Renal pelvis (tissue), 4 donors: ENCODE measurements around the gene CAMTA1. TPM values are rescaled to one million over a fixed set of nuclear protein-coding genes. Genes with fewer than 3 reads are reported as not detected.

Experiments
- DNase-seq: peaks from one replicate; pipeline ENCODE4 v3.0.0-alpha.2; 2013
- polyA plus RNA-seq, 3 donors: library from polyadenylated mRNA; unstranded; fragments of 120-200 nt; gene quantifications; one replicate each; pipeline ENCODE4 v1.2.1, GENCODE V29; 2013; ENCODE audit not compliant: insufficient read length in 3 of 3

Gene CAMTA1
- polyA plus RNA-seq, 3 donors: 72.3 to 83.1 (median 76.0) TPM

DNA sequence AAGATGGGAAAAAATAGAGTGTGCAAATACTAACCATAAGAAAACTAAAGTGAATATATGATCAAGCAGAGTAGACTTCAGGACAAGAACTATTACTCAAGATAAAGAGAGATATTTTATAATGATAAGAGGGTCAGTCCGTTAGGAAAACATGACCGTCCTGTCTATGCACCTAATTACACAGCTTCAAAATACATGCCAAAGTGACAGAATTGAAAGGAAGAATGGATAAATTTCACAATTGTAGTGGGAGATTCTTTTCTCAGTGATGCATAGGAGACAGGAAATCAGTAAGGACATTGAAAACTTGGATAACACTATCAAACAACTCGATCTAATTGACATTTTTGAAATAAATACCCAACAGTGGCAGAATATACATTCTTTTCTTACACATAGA, 489.0 kb downstream of the CAMTA1 start:
- no peak for DNase-seq

DNA sequence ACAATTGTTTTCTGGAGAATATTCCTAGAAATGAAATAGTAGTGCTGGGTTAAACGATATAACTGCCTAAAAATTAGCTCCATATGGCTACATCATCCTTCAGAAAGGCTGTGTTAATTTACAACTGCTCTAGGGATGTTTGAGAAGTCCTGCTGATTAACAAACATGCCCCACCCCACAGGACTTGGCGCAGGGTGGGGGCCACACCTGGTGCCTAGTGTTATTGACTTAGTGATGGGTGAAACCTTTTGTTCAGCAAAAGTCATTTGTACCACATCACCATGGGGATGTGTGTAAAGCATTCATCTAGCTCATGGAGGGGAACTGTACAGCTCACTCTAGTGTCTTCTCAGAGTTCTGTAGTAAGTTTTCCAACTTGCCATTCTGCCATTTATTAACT, 492.8 kb downstream of the CAMTA1 start:
- DNase-seq: no peak

DNA sequence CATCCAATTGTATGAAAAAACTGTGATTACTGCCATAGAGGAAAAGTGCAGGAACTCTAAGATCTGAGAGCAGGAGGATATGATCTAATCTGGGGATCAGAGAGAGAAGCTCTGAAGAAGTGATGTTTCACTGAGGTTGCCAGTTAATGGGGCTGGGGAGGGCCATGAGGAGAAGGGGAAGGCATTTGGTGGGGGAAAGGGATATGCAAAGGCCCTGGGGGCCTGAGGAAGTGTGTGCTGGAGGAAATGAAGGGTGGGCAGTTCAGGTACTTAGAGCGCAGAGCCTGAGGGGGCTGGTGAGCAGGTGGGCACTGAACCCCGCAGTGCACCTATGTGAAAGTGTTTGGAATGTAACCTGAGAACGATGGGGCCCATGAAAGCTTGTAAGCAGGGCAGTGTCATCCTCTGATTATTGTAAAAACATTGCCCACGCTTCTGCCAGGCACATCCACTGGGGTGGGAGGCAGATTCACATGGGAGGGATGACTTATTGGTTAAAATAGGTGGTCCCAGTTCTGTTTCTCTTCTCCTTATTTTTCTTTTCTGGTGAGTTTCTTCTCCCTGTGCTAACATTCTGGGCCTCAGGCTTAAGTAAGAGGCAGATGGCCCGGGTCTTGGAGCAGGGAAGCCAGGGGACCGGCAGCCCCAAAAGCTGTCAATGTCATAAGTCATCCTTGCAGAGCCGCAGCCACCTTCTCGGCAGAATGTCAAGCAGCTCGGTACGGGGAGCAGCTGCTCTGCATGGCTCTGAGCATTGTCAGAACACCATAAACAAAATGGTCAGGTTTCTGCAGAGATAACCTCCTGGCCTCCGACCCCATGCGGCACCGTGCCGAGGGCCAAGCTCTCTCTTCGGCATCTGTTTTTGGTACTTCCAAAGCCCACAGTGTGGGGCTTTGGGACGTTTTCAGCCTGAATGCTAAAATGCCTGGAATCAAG, 493.8 kb downstream of the CAMTA1 start:
- no peak for DNase-seq

DNA sequence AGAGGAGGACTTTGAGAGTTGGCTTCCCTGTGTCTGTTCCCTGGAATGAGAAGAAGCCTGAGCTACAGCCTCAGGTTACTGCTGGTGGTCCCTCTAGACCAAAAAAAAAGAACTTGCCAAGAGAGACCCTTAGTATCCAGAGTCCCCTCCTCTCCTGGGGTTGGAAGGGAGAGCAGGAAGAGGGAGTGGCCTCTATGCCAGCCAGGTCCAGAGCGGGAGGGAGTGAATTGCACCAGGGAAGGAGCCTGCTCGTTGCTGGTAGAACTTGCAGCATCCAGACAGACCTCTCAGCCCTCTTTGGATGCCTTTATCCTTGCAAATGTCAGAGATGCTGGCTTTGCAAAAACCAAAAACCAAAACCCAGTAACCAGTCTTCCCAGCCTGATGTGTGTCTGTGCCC, 494.5 kb downstream of the CAMTA1 start:
- DNase-seq: no peak

DNA sequence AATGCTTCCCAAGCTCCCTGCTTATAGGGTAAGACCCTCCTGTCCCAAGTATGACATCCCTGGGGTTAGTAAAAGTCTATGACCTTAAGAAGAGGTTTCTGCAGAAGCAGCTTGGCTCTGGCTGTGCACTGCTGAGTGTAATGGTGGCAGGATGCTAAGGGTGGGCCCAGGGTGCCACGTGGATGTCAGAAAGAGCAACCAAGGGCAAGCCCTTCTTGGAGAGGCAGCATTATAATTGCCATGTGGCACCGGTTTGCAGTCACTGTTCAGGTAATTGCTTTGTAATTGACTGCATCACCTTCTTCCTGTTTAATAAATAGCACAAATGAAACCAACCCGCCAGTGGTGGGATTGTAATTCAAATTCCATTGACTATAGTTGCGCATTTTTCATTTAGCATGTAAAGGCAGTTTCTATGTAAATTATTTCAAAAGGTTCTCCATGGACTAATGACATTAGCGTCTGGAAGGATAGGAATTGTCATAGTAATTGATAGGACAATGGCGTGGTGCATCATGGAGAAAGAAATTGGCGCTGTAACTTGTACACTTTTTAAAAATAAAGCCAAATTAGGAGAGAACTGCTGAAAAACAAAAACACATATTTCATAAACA, 495.2 kb downstream of the CAMTA1 start:
- no peak for DNase-seq

DNA sequence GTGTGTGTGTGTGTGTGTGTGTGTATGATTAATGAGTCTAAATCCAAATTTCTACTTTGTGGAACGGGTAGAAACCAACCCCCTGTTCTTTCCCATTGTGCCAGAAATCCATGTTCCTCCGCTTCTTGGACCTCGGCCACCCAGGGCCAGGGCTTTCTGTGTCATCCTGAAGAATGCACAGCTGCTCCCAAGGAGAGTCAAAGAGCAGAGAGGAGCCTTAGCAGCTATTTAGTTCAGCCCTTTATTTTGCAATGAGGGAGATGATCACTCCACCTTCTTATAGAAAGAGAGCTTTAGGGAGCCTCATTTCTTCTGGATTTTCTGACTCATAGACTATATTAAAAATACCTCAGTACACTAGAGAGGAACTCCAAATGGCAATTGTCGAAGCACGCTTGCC, 496.6 kb downstream of the CAMTA1 start:
- DNase-seq: no peak

DNA sequence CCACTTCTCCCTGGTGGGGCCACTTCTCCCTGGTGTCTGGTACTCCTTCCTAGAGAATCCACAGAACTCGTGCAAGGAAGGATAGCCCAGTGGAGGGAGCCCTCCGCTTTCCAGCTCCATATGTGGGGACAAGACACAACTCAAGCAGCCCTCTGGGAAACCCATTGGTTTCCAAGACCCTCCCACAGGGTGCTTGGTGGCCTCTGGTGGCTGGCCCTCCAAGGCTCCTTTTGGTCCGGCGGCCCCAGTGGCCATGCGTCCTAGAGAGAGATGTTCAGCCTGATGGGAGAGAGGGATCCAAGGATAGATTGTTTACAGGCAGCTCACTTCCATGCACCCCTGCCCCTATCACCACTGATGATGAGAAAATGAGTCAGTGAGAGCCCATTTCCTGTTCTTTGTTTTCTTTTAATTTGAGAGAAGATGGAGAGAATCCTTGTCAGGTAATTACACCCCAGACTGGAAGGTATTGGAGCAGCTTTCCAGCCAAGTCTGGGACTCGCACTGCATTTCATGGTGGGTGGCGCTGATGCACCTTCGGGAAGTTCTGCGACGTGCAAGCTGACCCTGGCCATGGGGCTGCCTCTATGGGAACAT, 499.7 kb downstream of the CAMTA1 start:
- DNase-seq: no peak

DNA sequence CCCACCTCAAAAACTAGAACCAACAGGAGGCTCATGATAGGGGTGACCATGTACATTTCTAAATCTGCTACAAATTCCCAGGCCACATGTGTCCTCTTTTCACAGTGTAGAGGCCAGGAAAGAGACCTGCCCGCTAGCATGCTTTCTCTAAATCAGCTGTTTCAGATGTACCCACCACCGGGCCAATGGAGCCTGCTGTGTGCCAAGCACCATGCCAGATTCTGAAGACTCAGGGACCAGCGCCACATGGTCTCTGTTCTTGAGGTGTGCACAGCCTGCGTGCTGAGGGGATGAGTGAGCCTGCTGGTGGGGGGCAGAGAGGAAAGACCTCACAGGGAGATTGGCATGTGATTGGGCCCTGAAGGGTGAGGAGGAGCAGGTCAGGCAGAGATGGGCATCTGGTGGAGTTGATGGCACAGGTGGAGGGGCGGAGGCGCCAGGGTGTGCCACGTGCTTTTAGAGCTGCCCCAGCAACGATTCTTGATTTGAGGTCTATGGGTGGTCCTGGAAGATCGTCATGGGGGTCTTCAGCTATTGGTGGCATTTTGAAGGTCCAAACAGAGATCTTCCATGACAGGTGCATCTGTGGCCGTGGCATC, 500.7 kb downstream of the CAMTA1 start:
- no peak for DNase-seq

DNA sequence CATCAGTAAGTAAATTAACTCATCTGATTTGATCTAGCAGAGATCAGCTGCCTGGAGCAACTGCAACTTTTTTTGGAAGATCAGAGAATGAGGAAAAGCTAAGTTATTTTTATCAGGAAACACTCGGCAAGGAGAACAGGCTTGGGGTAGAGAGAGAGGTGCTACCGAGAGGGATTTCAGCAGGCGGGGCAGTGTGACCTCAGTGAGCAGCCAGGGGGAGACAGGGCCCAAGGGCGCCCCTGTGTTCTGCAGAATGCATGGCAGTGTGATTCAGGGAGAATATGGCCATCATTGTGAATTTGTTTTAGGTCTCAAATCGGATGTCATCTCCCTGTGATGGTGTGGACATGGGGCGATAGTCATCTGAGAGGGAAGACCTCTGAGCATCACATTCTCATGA, 501.8 kb downstream of the CAMTA1 start:
- DNase-seq: no peak

DNA sequence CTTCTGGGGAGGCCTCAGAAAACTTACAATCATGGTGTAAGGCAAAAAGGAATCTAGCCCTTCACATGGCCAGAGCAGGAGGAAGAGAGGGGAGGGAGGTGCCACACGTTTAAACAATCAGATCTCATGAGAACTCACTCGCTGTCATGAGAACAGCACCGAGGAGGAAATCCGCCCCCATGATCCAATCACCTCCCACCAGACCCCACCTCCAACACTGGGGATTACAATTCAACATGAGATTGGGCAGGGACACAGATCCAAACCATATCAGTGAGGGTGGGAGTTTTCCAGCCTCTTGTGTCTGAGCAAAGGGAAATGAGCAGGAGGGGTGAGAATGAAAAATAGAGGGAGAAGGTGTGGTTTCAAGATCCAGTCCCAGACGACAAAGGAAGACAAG, 503.7 kb downstream of the CAMTA1 start:
- DNase-seq: no peak

DNA sequence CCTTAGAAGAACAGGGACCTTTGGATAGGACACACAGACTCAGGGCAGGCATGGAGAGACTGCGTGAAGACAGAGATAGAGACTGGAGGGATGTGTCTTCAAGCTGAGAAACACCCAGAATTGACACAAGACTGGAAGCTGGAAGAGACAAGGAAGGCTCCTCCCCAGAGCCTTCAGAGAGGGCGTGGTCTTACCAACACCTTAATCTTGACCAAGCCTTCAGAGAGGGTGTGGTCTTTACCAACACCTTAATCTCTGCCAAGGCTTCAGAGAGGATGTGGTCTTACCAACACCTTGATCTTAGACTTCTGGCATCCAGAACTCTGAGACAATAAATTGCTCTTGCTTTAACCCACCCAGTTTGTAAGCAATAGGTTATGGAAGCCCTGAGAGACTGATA, 504.4 kb downstream of the CAMTA1 start:
- no peak for DNase-seq

DNA sequence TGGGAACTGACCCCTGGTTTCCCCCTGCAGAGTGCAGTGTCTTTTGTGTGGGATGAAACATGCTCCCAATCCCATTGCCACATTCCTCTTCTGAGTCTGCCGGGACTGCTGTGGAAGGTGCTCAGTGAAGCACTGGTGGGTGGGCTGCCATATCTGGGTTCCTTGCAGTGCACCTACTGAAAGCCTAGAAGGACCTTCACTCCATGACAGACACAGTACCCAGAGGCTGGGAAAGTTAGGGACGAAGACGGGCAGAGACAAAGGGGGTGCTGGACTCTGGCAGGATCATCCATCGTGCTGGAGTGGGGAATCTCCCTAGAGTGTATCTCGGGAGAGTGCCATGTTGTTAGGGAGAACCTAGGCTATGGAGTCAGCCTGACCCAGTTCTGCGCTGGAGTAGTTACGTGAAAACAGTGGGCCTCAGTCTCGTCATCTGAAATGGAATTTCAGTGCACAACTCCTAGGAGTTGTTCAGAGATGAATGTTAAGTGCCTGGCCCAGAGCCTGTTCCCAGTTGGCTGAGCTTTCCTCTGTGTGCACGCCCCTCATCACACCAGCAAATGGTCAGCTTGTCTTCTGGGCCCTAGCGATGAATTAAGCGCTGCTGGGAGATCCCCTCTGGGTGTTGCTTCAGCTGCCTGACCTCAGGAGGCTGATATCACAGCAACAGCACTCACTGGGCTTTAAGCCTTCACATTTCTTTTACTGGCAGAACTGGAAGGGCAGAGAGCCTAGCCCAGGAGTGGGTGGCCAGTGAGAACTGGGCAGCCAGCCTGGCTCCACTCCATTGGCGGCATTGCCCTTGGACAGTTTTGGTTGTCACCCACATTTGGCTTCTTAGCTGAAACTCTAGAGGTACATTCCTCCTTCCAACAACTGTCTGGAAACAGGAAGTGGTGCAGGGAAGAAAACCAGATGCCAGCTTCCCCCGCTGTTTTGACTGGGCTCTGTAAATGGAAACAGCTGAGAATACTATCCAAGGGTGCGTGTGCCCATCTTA, 506.0 kb downstream of the CAMTA1 start:
- DNase-seq: no peak

DNA sequence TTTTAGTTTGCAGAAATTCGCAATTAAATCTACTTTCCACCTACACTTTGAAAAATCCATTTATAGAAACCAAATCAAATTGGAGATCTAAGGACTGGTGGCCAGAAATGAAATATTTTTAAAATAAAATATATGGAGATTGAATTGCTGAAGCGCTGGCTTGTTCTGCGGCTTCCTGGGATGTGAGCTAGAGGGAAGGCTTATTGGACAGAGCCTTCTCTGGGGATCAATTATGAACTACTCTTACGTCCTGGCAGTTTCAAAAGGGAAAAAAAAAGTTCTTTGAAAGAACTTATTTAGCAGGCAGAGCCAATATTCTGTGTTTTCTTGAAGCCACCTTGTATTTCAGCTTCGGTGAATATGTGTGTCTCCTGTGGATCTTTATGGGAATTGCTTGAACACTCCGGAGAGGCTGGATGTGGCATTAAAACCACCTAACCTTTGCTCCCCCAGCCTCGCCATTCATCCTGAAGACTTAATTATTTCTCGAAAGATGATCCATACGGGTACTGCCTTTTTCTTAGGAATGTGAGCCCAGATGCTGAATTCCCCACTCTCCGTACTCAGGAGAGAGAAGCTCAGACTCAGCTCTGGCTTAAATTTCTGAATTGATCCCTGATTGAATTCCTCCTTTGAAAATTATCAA, 506.9 kb downstream of the CAMTA1 start:
- no peak for DNase-seq

DNA sequence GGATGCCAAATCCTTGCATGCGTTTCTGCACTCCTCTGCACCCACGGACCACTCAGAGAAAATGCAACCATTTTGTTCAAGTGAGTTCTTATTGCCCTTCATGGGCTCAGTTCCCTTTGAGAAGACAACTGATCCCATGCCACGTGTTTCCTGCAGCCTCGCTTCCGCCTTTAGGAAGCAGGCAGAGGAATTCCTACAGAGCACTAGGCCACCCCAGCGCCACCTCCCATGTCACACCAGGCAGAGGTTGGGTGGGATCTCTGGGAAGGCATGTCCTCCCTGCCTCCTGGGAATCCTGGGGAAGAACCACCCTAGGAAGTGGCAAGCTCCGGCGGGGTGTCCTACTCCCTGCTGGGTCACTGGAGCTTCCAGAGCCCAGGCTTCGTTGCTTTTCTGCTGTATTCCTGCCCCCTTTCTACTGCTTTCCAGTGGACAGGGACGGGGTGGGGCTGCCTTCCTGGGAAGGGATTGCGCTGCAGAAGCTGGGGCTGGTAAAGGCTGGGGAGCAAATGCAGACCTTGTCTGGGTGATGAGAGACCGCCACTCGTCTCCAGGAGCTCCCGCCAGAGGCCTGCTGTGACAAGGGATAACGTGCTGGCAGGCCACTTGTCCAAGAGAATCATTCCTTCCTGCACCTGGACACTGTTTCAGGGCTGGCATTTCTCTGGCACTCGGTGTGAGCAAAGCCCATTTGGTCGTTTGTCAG, 507.6 kb downstream of the CAMTA1 start:
- no peak for DNase-seq

DNA sequence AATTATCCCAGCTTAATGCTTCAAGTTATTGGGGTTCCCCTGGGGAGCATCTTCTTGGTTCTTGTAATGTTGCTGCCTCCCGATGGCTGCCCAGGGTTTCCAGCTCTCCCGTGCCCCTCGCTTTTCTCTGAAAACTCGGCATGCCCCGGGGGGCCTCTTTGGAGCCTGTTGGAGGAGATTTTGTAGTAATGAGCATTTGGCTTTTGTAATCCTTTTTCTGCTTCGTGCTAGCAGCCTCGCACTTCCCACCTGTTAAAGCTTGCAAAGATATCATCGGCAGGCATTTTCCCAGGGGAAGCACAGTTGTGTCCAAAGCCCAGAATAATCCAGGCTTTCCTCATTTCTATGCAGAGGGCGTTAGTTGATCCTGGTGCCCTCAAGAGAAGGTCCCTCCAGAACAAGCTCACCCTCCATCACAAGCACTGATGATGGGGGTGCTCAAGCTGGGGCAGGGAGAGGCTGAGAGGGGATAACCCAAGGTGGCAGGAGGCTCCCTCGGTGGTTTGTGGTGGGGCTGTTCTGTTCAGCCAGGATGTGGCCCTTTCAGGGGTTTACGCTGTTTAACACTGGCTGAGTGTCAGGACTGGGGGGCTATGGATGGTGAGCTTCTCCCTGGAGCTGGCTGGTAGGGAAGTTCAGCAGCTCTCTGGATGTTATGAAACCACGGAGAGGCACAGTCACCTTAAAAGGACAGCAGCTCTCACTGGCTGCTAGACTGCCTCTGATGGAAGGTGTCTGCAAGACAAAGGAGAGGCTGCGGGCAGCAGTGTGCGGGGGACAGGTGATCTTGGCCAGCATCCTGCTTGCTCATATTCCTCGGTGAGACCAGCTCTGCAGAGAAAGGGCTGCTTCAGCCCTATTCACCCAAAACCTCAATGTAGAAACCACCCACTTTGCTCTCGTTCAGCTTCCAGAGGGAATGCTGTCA, 508.7 kb downstream of the CAMTA1 start:
- DNase-seq: no peak

DNA sequence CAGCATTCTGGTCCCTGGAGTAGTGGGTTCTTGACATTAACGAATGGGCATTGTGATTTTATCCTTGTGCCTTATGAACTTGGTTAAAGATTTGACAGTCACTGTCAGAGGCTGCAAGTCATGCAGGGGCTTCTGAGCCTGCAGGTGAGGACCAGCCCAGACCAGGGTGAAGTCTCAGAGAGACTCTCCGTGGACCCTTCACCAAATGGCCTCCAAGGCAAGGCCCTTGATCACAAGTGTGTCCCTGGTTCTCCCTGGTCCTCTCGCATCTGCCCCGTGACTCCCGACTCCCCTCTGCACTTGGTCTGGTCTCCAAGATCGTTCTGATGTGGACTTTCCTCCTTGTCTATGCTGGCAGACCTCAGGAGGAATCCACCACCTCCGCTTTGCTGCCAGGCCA, 509.4 kb downstream of the CAMTA1 start:
- no peak for DNase-seq

DNA sequence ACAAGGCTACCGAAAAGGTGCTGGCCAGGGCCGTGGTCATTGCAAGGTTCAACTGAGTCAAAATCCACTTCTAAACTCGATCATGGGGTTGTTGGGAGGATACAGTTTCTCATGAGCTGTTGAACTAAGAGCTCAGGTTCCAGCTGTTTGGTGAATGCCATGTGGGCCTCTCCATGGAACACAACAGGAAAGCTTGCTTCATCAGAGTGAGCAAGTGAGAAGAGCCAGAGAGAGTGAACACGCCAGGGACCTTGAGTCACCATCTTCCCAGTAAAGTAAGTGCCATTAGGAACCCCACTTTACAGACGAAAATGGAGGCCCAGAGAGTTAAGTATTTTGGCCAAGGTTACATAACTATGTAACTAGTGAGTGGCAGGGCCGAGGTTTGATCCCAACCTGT, 510.7 kb downstream of the CAMTA1 start:
- DNase-seq: no peak

DNA sequence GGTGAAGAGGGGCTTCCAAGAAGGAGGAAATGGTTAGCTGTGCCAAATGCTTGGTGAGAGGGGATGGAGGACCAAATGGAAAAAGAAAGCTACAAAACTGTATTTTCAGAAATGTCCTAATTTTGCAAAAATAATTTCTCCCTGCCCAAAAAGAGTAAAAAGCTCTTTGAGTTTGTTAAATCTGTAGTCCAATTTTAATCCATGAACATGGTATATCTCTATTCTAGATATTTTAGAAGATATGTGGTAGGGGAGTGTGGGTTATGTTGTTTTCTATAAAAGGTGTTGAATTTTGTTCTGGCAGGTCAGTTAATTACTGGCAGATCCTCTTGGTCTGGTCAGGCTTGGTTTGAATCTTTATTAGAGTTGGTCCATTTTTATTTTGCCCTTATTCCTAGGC, 511.7 kb downstream of the CAMTA1 start:
- no peak for DNase-seq

DNA sequence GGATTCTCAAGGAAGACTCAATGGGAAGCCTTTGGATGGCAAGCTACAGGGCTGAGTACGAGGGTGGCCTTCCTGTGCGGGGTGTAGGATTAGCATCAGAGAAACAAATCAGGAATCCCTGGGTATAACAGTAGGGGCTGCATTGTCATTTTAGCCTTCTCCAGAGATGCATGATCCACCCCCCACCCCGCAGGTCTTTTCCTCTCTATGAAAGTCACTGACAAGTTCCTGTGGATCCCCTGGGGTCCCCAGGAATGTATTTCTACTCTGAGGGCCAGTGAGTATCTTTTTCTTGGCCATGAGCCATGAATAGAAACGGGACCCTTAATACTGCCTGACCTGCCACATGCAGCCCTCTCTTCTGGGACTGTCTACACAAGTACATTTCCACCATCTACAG, 512.9 kb downstream of the CAMTA1 start:
- DNase-seq: no peak
